Adrenal gland (tissue), 5 donors: Measurements from ENCODE around the gene ZNF564.

Source experiments
- POLR2A ChIP-seq, 2 donors: fragments of 450-650 bp; IDR thresholded peaks; one replicate each; pipeline ENCODE4 v1.6.1; 2017; ENCODE audit warnings: antibody characterized with exemption in 2 of 2, mild to moderate bottlenecking in 2 of 2, moderate library complexity in 1 of 2
- TF ChIP-seq, protein P1 (sequence below), 6 experiments: fragments of 450-650 bp in 4 of 6; fragments of 200-600 bp in 2 of 6; sonication (generic) in 1 of 6; IDR thresholded peaks; 1 replicate in 5 of 6; 2 replicates in 1 of 6; pipeline versions ENCODE4 v1.5.1 to v1.8.0; 2016 to 2021; ENCODE audit warnings: antibody characterized with exemption in 6 of 6, mild to moderate bottlenecking in 2 of 6, moderate library complexity in 1 of 6
- donor health status: DM: no; HTN: no; CAD: no.

DNA sequence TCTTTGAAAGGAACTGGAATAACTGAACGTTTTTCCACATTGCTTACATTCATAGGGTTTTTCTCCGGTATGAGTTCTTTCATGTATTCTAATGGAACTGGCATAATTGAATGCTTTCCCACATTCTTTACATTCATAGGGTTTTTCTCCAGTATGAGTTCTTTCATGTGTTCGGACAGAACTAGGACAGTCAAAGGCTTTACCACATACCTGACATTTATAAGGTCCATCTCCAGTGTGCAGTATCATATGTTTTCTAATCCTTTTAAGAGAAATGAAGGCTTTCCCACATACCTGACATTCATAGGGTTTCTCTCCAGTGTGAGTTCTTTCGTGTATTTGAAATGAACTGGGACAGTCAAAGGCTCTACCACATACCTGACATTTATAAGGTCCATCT is 24.7 kb downstream of the ZNF564 start:
- TF ChIP-seq POLR2A (IDR thresholded peaks at IDR 0.05) = no peak
- TF ChIP-seq, protein P1, sequence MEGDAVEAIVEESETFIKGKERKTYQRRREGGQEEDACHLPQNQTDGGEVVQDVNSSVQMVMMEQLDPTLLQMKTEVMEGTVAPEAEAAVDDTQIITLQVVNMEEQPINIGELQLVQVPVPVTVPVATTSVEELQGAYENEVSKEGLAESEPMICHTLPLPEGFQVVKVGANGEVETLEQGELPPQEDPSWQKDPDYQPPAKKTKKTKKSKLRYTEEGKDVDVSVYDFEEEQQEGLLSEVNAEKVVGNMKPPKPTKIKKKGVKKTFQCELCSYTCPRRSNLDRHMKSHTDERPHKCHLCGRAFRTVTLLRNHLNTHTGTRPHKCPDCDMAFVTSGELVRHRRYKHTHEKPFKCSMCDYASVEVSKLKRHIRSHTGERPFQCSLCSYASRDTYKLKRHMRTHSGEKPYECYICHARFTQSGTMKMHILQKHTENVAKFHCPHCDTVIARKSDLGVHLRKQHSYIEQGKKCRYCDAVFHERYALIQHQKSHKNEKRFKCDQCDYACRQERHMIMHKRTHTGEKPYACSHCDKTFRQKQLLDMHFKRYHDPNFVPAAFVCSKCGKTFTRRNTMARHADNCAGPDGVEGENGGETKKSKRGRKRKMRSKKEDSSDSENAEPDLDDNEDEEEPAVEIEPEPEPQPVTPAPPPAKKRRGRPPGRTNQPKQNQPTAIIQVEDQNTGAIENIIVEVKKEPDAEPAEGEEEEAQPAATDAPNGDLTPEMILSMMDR (IDR thresholded peaks at IDR 0.05) = no peak
